WTC11 (cell line): ENCODE results near the gene RANBP17. TPM values are rescaled to one million over a fixed set of nuclear protein-coding genes. Genes with fewer than 3 reads are reported as not detected.
A peak's percentile ranks its signal among the peaks of the same experiment; 100 is the strongest.

Experiments
- ATAC-seq: fragments of 200-7000 bp; cut with Tn5 transposase; 2 replicates; pipeline ENCODE4 v1.10.0; 2021; ENCODE audit warnings: mild to moderate bottlenecking, moderate library complexity
- CTCF ChIA-PET: fragments of 300-600 bp; sonication (Branson Sonifier 250); formaldehyde crosslinking; loops from one replicate; lab custom pipeline; 2021; ENCODE audit warnings: antibody characterized with exemption; lab: Charles Lee
- POLR2A ChIA-PET: fragments of 350-600 bp; sonication (Branson Sonifier 250); formaldehyde crosslinking; loops from one replicate; lab custom pipeline; 2021; ENCODE audit warnings: antibody characterized with exemption; lab: Charles Lee
- DNase-seq: peaks from one replicate; pipeline ENCODE4 v3.0.0; 2021; ENCODE audit warnings: low spot score
- H3K27ac Mint-ChIP-seq: 2 replicates; pipeline ENCODE4 v1.8.0; 2021; ENCODE audit warnings: mixed read lengths
- H3K27me3 Mint-ChIP-seq: 2 replicates; pipeline ENCODE4 v1.8.0; 2021; ENCODE audit warnings: low read depth, mild to moderate bottlenecking, moderate library complexity, mixed read lengths
- H3K36me3 Mint-ChIP-seq: 2 replicates; pipeline ENCODE4 v1.8.0; 2021; ENCODE audit warnings: mixed read lengths
- H3K4me1 Mint-ChIP-seq: 2 replicates; pipeline ENCODE4 v1.8.0; 2022; ENCODE audit warnings: mixed read lengths
- H3K4me3 Mint-ChIP-seq: 2 replicates; pipeline ENCODE4 v1.8.0; 2021; ENCODE audit warnings: mild to moderate bottlenecking, moderate library complexity, mixed read lengths
- H3K9me3 Mint-ChIP-seq: 2 replicates; pipeline ENCODE4 v1.8.0; 2021; ENCODE audit warnings: mixed read lengths
- ATF3 ChIP-seq: sonication (generic); formaldehyde crosslinking; conservative IDR thresholded peaks from 2 replicates; pipeline ENCODE4 v1.8.1; 2022; ENCODE audit warnings: mild to moderate bottlenecking, missing genetic modification reagents
- CREB1 ChIP-seq: sonication (generic); formaldehyde crosslinking; IDR thresholded peaks from 2 replicates; pipeline ENCODE4 v1.8.0; 2023; ENCODE audit warnings: mild to moderate bottlenecking, missing genetic modification reagents
- ELF4 ChIP-seq: sonication (generic); formaldehyde crosslinking; IDR thresholded peaks from 2 replicates; pipeline ENCODE4 v1.8.1; 2022; ENCODE audit warnings: low read depth, mild to moderate bottlenecking, moderate library complexity, missing genetic modification reagents
- FOXJ3 ChIP-seq: sonication (generic); formaldehyde crosslinking; IDR thresholded peaks from 2 replicates; pipeline ENCODE4 v1.9.0; 2021; ENCODE audit warnings: missing genetic modification reagents, mild to moderate bottlenecking, borderline replicate concordance
- FOXK1 ChIP-seq: sonication (generic); formaldehyde crosslinking; IDR thresholded peaks from 2 replicates; pipeline ENCODE4 v1.8.0; 2022; ENCODE audit warnings: mild to moderate bottlenecking, moderate library complexity, missing genetic modification reagents
- HMGXB4 ChIP-seq: sonication (generic); formaldehyde crosslinking; IDR thresholded peaks from 2 replicates; pipeline ENCODE4 v1.8.1; 2023; ENCODE audit warnings: mild to moderate bottlenecking, moderate library complexity, missing genetic modification reagents
- MLX ChIP-seq: sonication (generic); formaldehyde crosslinking; IDR thresholded peaks from 2 replicates; pipeline ENCODE4 v1.8.1; 2023; ENCODE audit warnings: mild to moderate bottlenecking, missing genetic modification reagents, moderate library complexity
- MXD4 ChIP-seq: fragments of 250-450 bp; sonication (Bioruptor Pico); IDR thresholded peaks from 2 replicates; pipeline ENCODE4 v1.8.0; 2021; ENCODE audit warnings: mild to moderate bottlenecking, moderate library complexity, borderline replicate concordance
- NR3C1 ChIP-seq: sonication (generic); formaldehyde crosslinking; conservative IDR thresholded peaks from 2 replicates; pipeline ENCODE4 v1.8.1; 2023; ENCODE audit warnings: low read depth, mild to moderate bottlenecking, missing genetic modification reagents
- RELA ChIP-seq: sonication (generic); formaldehyde crosslinking; IDR thresholded peaks from 2 replicates; pipeline ENCODE4 v1.8.1; 2022; ENCODE audit warnings: missing genetic modification reagents, mild to moderate bottlenecking, borderline replicate concordance
- ZNF121 ChIP-seq: sonication (generic); formaldehyde crosslinking; IDR thresholded peaks from 2 replicates; pipeline ENCODE4 v1.8.0; 2023; ENCODE audit warnings: missing genetic modification reagents
- ZNF138 ChIP-seq: sonication (generic); formaldehyde crosslinking; conservative IDR thresholded peaks from 2 replicates; pipeline ENCODE4 v1.8.1; 2022; ENCODE audit warnings: mild to moderate bottlenecking, moderate library complexity, missing genetic modification reagents
- ZNF232 ChIP-seq: sonication (generic); formaldehyde crosslinking; IDR thresholded peaks from 2 replicates; pipeline ENCODE4 v1.8.0; 2022; ENCODE audit warnings: mild to moderate bottlenecking, missing genetic modification reagents
- ZNF425 ChIP-seq: fragments of 250-450 bp; sonication (Bioruptor Pico); conservative IDR thresholded peaks from 2 replicates; pipeline ENCODE4 v1.9.0; 2021; ENCODE audit warnings: mild to moderate bottlenecking
- ZNF512 ChIP-seq: sonication (generic); formaldehyde crosslinking; IDR thresholded peaks from 2 replicates; pipeline ENCODE4 v1.8.1; 2022; ENCODE audit warnings: missing genetic modification reagents, borderline replicate concordance
- total RNA-seq: library from RNA; stranded (reverse); gene quantifications from 3 replicates; pipeline ENCODE4 v1.2.3, GENCODE V29; 2021
- TF ChIP-seq, protein P1 (sequence below): sonication (generic); formaldehyde crosslinking; IDR thresholded peaks from 2 replicates; pipeline ENCODE4 v1.8.1; 2023; ENCODE audit warnings: mild to moderate bottlenecking, missing genetic modification reagents
- TF ChIP-seq, protein P2 (sequence below): sonication (generic); formaldehyde crosslinking; IDR thresholded peaks from 2 replicates; pipeline ENCODE4 v1.8.0; 2023; ENCODE audit warnings: mild to moderate bottlenecking, missing genetic modification reagents
- TF ChIP-seq, protein P3 (sequence below): sonication (generic); formaldehyde crosslinking; IDR thresholded peaks from 2 replicates; pipeline ENCODE4 v1.8.0; 2022; ENCODE audit warnings: mild to moderate bottlenecking, missing genetic modification reagents

The RANBP17 gene
- total RNA-seq, 1 experiment from 2014 or later, result 23.1 TPM

GRCh38 chr5:171205375-171205774, 343.6 kb downstream of the RANBP17 start:
- TF ChIP-seq HMGXB4 (CRISPR knock-in tag) (no peak), ZNF232 (no peak), ZNF138 (CRISPR knock-in tag) (no peak), RELA (CRISPR knock-in tag) (no peak), NR3C1 (CRISPR knock-in tag) (no peak)
- ChIA-PET POLR2A (no interaction called here), CTCF (interaction anchor here (0.7 to 2.5 kb wide), 7 partner anchors 77 to 514 kb away, joined by 3 to 20 read pairs (median 3); no protein-coding TSS in a partner anchor)
- DNase-seq (no peak), ATAC-seq (peak; percentile 43; the same call in 1 of the 2 replicates)
- no peaks in the 10 kb centered on the region for H3K9me3 Mint-ChIP-seq
- H3K4me3 Mint-ChIP-seq, result no peak overlapping the region
- no peaks in the 10 kb centered on the region for H3K36me3 Mint-ChIP-seq
- H3K27ac Mint-ChIP-seq, result no peak overlapping the region; the same call in 1 of the 2 replicates
- peaks cover 21% of the 10 kb centered on the region for H3K4me1 Mint-ChIP-seq
- no peaks in the 10 kb centered on the region for H3K27me3 Mint-ChIP-seq

- peak; percentile 43 for ATAC-seq
- Mint-ChIP-seq H3K36me3 (no peaks in the 10 kb centered on the region), H3K27ac (no peak overlapping the region), H3K4me1 (peaks cover 10% of the 10 kb centered on the region), H3K9me3 (no peaks in the 10 kb centered on the region), H3K4me3 (no peak overlapping the region), H3K27me3 (no peaks in the 10 kb centered on the region)
- TF ChIP-seq CREB1 (CRISPR knock-in tag) (no peak), ZNF425 (CRISPR knock-in tag) (no peak), ELF4 (no peak)
- TF ChIP-seq, protein P1, sequence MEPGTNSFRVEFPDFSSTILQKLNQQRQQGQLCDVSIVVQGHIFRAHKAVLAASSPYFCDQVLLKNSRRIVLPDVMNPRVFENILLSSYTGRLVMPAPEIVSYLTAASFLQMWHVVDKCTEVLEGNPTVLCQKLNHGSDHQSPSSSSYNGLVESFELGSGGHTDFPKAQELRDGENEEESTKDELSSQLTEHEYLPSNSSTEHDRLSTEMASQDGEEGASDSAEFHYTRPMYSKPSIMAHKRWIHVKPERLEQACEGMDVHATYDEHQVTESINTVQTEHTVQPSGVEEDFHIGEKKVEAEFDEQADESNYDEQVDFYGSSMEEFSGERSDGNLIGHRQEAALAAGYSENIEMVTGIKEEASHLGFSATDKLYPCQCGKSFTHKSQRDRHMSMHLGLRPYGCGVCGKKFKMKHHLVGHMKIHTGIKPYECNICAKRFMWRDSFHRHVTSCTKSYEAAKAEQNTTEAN (CRISPR knock-in tag), result no peak
- ChIA-PET POLR2A (no interaction called here), CTCF (interaction anchor here (0.6 to 2.0 kb wide), 25 partner anchors 9 to 416 kb away, joined by 3 to 28 read pairs (median 3); partner anchors contain the start of gene TLX3)
- DNase-seq, result no peak
Measured at GRCh38 chr5:171207256-171207847, 345.5 kb downstream of the RANBP17 start.

DNA sequence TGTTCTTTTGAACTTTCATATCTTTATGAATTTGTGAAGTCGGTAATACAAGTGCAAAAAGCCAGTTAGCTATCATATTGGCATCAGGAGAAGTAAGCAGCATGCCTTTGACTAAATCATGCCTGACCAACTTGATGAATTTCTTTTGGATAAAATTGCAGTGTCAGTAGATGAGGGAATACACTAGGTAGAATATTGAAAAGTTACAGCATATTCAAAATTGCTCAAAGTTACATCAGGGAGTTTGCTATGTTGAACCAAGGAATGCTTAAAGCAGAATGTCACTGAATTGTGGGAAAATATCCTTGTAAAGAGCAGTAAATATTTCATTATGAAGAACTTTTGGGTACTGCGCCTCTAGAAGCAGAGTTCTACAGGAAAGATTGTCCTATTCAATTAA, 360.1 kb downstream of the RANBP17 start:
- no peaks in the 10 kb centered on the region for H3K9me3 Mint-ChIP-seq
- H3K27ac Mint-ChIP-seq, result no peak overlapping the region
- no peak overlapping the region for H3K4me3 Mint-ChIP-seq
- no peaks in the 10 kb centered on the region for H3K27me3 Mint-ChIP-seq
- ATAC-seq (no peak), DNase-seq (no peak)
- POLR2A ChIA-PET, result no interaction called here
- H3K36me3 Mint-ChIP-seq, result no peaks in the 10 kb centered on the region
- H3K4me1 Mint-ChIP-seq, result no peaks in the 10 kb centered on the region
- CTCF ChIA-PET, result no interaction called here
- TF ChIP-seq, protein P2, sequence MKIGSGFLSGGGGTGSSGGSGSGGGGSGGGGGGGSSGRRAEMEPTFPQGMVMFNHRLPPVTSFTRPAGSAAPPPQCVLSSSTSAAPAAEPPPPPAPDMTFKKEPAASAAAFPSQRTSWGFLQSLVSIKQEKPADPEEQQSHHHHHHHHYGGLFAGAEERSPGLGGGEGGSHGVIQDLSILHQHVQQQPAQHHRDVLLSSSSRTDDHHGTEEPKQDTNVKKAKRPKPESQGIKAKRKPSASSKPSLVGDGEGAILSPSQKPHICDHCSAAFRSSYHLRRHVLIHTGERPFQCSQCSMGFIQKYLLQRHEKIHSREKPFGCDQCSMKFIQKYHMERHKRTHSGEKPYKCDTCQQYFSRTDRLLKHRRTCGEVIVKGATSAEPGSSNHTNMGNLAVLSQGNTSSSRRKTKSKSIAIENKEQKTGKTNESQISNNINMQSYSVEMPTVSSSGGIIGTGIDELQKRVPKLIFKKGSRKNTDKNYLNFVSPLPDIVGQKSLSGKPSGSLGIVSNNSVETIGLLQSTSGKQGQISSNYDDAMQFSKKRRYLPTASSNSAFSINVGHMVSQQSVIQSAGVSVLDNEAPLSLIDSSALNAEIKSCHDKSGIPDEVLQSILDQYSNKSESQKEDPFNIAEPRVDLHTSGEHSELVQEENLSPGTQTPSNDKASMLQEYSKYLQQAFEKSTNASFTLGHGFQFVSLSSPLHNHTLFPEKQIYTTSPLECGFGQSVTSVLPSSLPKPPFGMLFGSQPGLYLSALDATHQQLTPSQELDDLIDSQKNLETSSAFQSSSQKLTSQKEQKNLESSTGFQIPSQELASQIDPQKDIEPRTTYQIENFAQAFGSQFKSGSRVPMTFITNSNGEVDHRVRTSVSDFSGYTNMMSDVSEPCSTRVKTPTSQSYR (CRISPR knock-in tag), result no peak
- TF ChIP-seq, protein P3, sequence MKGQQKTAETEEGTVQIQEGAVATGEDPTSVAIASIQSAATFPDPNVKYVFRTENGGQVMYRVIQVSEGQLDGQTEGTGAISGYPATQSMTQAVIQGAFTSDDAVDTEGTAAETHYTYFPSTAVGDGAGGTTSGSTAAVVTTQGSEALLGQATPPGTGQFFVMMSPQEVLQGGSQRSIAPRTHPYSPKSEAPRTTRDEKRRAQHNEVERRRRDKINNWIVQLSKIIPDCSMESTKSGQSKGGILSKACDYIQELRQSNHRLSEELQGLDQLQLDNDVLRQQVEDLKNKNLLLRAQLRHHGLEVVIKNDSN, result no peak
- TF ChIP-seq FOXK1 (CRISPR knock-in tag), result no peak
- TF ChIP-seq ATF3 (CRISPR knock-in tag), result no peak
- TF ChIP-seq ZNF512 (CRISPR knock-in tag), result no peak
- TF ChIP-seq FOXJ3 (CRISPR knock-in tag), result no peak
- TF ChIP-seq, protein P1 (CRISPR knock-in tag), result no peak
- no peak for TF ChIP-seq MXD4 (CRISPR knock-in tag)
- no peak for TF ChIP-seq ZNF121 (CRISPR knock-in tag)
- no peak for TF ChIP-seq MLX (CRISPR knock-in tag)
